SK-N-SH treated with all-trans-retinoic acid at 6 μM for 48 hours (cell line): ENCODE data around the gene PSMB9.

Source experiments
- ATAC-seq: fragments of 200-7000 bp; cut with Tn5 transposase; 3 replicates; pipeline ENCODE4 v1.9.1; 2020; ENCODE audit warnings: mild to moderate bottlenecking, moderate library complexity
- ARNTL ChIP-seq: fragments of 450-650 bp; formaldehyde crosslinking; IDR thresholded peaks from 2 replicates; pipeline ENCODE4 v1.5.0; 2020; ENCODE audit warnings: low read depth, mild to moderate bottlenecking, moderate library complexity, borderline replicate concordance
- BACH2 ChIP-seq: fragments of 250-450 bp; sonication (Bioruptor Pico); IDR thresholded peaks from 2 replicates; pipeline ENCODE4 v1.9.0; 2021; ENCODE audit warnings: mild to moderate bottlenecking, borderline replicate concordance
- CREB5 ChIP-seq: fragments of 250-450 bp; sonication (Bioruptor Pico); IDR thresholded peaks from 2 replicates; pipeline ENCODE4 v1.5.1; 2020; ENCODE audit warnings: low read depth, mild to moderate bottlenecking, moderate library complexity
- CSDC2 ChIP-seq: fragments of 250-450 bp; sonication (Bioruptor Pico); IDR thresholded peaks from 2 replicates; pipeline ENCODE4 v1.5.0; 2020; ENCODE audit warnings: mild to moderate bottlenecking, moderate library complexity
- CSRNP3 ChIP-seq: fragments of 250-450 bp; sonication (Bioruptor Pico); IDR thresholded peaks from 2 replicates; pipeline ENCODE4 v1.5.1; 2021; ENCODE audit warnings: mild to moderate bottlenecking, moderate library complexity
- GLIS3 ChIP-seq: fragments of 250-450 bp; sonication (Bioruptor Pico); IDR thresholded peaks from 2 replicates; pipeline ENCODE4 v1.5.0; 2020; ENCODE audit warnings: mild to moderate bottlenecking, moderate library complexity
- ISL1 ChIP-seq: fragments of 250-450 bp; sonication (Bioruptor Pico); IDR thresholded peaks from 2 replicates; pipeline ENCODE4 v2.1.2; 2022; ENCODE audit warnings: mild to moderate bottlenecking, moderate library complexity
- OSR1 ChIP-seq: fragments of 250-450 bp; sonication (Bioruptor Pico); IDR thresholded peaks from 2 replicates; pipeline ENCODE4 v1.8.0; 2022; ENCODE audit warnings: moderate library complexity, mild to moderate bottlenecking, inconsistent platforms
- PATZ1 ChIP-seq: fragments of 250-450 bp; sonication (Bioruptor Pico); IDR thresholded peaks from 2 replicates; pipeline ENCODE4 v1.8.0; 2020; ENCODE audit warnings: mild to moderate bottlenecking, moderate library complexity, borderline replicate concordance
- POU6F1 ChIP-seq: fragments of 250-450 bp; sonication (Bioruptor Pico); IDR thresholded peaks from 2 replicates; pipeline ENCODE4 v1.8.0; 2021; ENCODE audit warnings: low read depth, mild to moderate bottlenecking, moderate library complexity, borderline replicate concordance
- PPARA ChIP-seq: fragments of 250-450 bp; sonication (Bioruptor Pico); IDR thresholded peaks from 2 replicates; pipeline ENCODE4 v1.5.0; 2020; ENCODE audit warnings: mild to moderate bottlenecking, borderline replicate concordance
- RARB ChIP-seq: fragments of 250-450 bp; sonication (Bioruptor Pico); IDR thresholded peaks from 2 replicates; pipeline ENCODE4 v1.8.0; 2021; ENCODE audit warnings: mild to moderate bottlenecking, moderate library complexity
- SNAI2 ChIP-seq: fragments of 250-450 bp; sonication (Bioruptor Pico); IDR thresholded peaks from 2 replicates; pipeline ENCODE4 v1.5.0; 2020; ENCODE audit warnings: mild to moderate bottlenecking, moderate library complexity
- TCF4 ChIP-seq: fragments of 250-450 bp; sonication (Bioruptor Pico); IDR thresholded peaks from 2 replicates; pipeline ENCODE4 v1.8.0; 2021; ENCODE audit warnings: mild to moderate bottlenecking, moderate library complexity, borderline replicate concordance
- TOX ChIP-seq: fragments of 250-450 bp; sonication (Bioruptor Pico); IDR thresholded peaks from 2 replicates; pipeline ENCODE4 v1.8.0; 2021; ENCODE audit warnings: mild to moderate bottlenecking, moderate library complexity, borderline replicate concordance
- TSHZ2 ChIP-seq: fragments of 250-450 bp; sonication (Bioruptor Pico); IDR thresholded peaks from 2 replicates; pipeline ENCODE4 v1.5.0; 2020; ENCODE audit warnings: mild to moderate bottlenecking, moderate library complexity
- ZC3H10 ChIP-seq: fragments of 250-450 bp; sonication (Bioruptor Pico); IDR thresholded peaks from 2 replicates; pipeline ENCODE4 v1.5.1; 2021; ENCODE audit warnings: mild to moderate bottlenecking, moderate library complexity
- ZFP3 ChIP-seq: fragments of 250-450 bp; sonication (Bioruptor Pico); IDR thresholded peaks from 2 replicates; pipeline ENCODE4 v1.5.0; 2020; ENCODE audit warnings: mild to moderate bottlenecking, moderate library complexity
- ZFP30 ChIP-seq: fragments of 450-650 bp; formaldehyde crosslinking; IDR thresholded peaks from 2 replicates; pipeline ENCODE4 v1.5.0; 2022; ENCODE audit warnings: mild to moderate bottlenecking, moderate library complexity
- ZNF565 ChIP-seq: fragments of 450-650 bp; formaldehyde crosslinking; conservative IDR thresholded peaks from 2 replicates; pipeline ENCODE4 v1.5.0; 2020; ENCODE audit warnings: low read depth, mild to moderate bottlenecking, moderate library complexity
- ZNF70 ChIP-seq: fragments of 450-650 bp; formaldehyde crosslinking; IDR thresholded peaks from 2 replicates; pipeline ENCODE4 v1.5.0; 2020; ENCODE audit warnings: mild to moderate bottlenecking, moderate library complexity
- ZNF8 ChIP-seq: fragments of 450-650 bp; formaldehyde crosslinking; IDR thresholded peaks from 2 replicates; pipeline ENCODE4 v1.5.0; 2020; ENCODE audit warnings: mild to moderate bottlenecking, moderate library complexity

PSMB9 gene

GRCh38 chr6:32843979-32844838, 9.8 kb upstream of the PSMB9 start, which contains the start of gene PSMB8:
Gene PSMB8, minus strand, starts transcription at chr6:32844047. Its CDS starts 51 bp downstream, at chr6:32843996.
- peak; percentile 97 for ATAC-seq
- TF ChIP-seq PPARA (CRISPR knock-in tag) (no peak), ISL1 (CRISPR knock-in tag) (no peak), CREB5 (CRISPR knock-in tag) (no peak), PATZ1 (CRISPR knock-in tag) (no peak), ZC3H10 (CRISPR knock-in tag) (no peak), CSDC2 (CRISPR knock-in tag) (no peak), ARNTL (no peak), OSR1 (CRISPR knock-in tag) (no peak), CSRNP3 (CRISPR knock-in tag) (no peak)

GRCh38 chr6:32844839-32845383, 9.1 kb upstream of the PSMB9 start:
- no peak for ATAC-seq
- no peak for TF ChIP-seq ZFP30 (CRISPR knock-in tag)
- no peak for TF ChIP-seq GLIS3 (CRISPR knock-in tag)
- no peak for TF ChIP-seq OSR1 (CRISPR knock-in tag)
- no peak for TF ChIP-seq ARNTL
- no peak for TF ChIP-seq ZNF70 (CRISPR knock-in tag)
- TF ChIP-seq ZNF8, result no peak
- TF ChIP-seq BACH2, result no peak
- no peak for TF ChIP-seq ZNF565
- TF ChIP-seq CSDC2 (CRISPR knock-in tag), result no peak
- no peak for TF ChIP-seq CSRNP3 (CRISPR knock-in tag)
- TF ChIP-seq PATZ1 (CRISPR knock-in tag), result no peak
- TF ChIP-seq TSHZ2 (CRISPR knock-in tag), result no peak
- TF ChIP-seq TOX (CRISPR knock-in tag), result no peak
- TF ChIP-seq ZFP3 (CRISPR knock-in tag), result no peak
- TF ChIP-seq SNAI2 (CRISPR knock-in tag), result no peak
- TF ChIP-seq POU6F1 (CRISPR knock-in tag), result no peak
- TF ChIP-seq TCF4, result no peak
- TF ChIP-seq CREB5 (CRISPR knock-in tag), result no peak
- TF ChIP-seq RARB (CRISPR knock-in tag), result no peak
- TF ChIP-seq ZC3H10 (CRISPR knock-in tag), result no peak
